Erythroblast (primary cell): ENCODE data around the gene GLTP.
A peak's percentile ranks its signal among the peaks of the same experiment; 100 is the strongest.
"Not testable (repeated sequence)": the region's sequence is repeated elsewhere in the genome, so short reads cannot be mapped to it uniquely, and the experiment has no call there.

Experiments used
- DNase-seq, 2 experiments: peaks; one replicate each; lab custom pipeline; 2025; lab: John Stamatoyannopoulos, UW
- GATA1 ChIP-seq: IDR thresholded peaks from 2 replicates; pipeline ENCODE4 v1.6.1; 2011; ENCODE audit warnings: low read depth, mild to moderate bottlenecking, control low read depth, low read length, moderate library complexity
- POLR2A ChIP-seq: IDR thresholded peaks from 2 replicates; pipeline ENCODE4 v1.6.1; 2011; ENCODE audit warnings: mild to moderate bottlenecking, low read length

The GLTP gene

GRCh38 chr12:109857715-109858114 is 22.6 kb downstream of the GLTP start:
- TF ChIP-seq GATA1: no peak
- no peak for TF ChIP-seq POLR2A

GRCh38 chr12:109855377-109855776 is 25.0 kb downstream of the GLTP start:
- TF ChIP-seq GATA1 (no peak), POLR2A (no peak)
- no peak for DNase-seq

More at GRCh38 chr12:109857715-109858114, 22.6 kb downstream of the GLTP start:
- no peak for DNase-seq

GRCh38 chr12:109850518-109850917 is 29.8 kb downstream of the GLTP start:
- DNase-seq: not testable (repeated sequence)

DNA sequence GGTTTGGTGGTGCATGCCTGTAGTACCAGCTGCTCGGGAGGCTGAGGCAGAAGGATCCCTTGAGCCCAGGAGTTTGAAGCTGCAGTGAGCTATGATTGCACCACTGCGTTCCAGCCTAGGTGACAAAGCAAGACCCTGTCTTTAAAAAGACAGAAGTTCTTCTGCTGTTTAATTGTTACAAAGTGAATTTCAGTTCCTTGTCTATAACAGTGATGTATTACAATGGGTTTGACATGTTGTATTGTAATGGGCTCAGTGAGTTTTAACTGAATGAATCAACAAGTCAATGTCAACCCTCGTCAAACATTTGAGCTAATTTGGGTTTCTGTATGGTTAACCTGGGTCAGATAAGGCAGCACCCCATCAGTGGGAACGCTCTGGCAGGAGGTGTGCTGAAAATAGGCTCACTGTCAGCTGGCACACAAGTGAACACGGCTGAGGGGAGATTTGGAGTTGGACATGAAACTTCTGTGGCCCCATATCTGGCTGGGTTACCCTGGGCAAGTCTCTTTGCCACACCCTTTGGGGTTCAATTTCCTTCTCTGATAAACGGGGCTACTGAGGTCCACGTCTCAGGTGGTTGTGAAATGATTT is 33.1 kb downstream of the GLTP start:
- DNase-seq: no peak

GRCh38 chr12:109845824-109846205 is 34.5 kb downstream of the GLTP start:
- TF ChIP-seq POLR2A (no peak), GATA1 (no peak)
- DNase-seq: no peak

More for the DNA sequence above, 33.1 kb downstream of the GLTP start:
- no peak for TF ChIP-seq POLR2A
- no peak for TF ChIP-seq GATA1

DNA sequence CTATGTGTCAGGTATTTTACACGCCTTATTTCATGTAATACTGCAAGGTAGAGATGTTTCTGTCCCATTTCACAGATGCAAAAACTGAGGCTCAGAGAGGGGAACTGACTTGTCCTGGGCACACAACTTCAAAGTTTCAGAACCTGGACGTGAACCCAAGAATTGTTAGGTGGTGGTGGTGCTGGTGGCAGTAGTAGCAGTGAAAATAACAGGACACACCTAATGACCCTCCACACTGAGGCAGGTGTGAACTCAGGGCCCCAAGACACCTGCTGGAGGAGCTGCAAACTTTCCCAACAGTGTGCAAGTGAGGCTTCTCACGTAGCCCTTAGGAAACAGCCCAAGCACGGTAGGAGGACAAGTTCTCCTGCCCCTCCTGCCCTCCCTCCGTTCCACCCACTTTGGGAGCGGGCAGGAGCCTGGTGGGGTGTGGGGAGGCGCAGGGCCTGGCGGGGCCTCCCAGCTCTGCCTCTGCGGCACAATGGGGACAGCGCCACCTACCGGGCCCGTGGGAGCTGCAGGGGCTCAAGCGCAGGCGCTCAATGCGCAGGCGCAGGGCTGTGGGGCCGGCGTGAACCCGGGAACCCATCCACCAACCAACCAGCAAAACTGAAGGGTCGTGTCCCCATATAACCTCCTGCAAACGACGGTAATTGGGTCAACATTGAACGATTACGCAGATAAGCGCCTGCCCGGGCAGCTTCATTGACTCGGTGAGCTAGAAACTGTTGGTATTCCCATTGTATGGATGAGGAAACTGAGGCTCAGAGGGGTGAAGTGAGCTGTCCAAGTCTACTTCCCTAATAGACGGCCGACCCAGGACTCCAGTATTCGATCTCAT is 35.1 kb downstream of the GLTP start:
- no peak for TF ChIP-seq POLR2A
- no peak for TF ChIP-seq GATA1
- peak; percentile 87 to 91 for DNase-seq

DNA sequence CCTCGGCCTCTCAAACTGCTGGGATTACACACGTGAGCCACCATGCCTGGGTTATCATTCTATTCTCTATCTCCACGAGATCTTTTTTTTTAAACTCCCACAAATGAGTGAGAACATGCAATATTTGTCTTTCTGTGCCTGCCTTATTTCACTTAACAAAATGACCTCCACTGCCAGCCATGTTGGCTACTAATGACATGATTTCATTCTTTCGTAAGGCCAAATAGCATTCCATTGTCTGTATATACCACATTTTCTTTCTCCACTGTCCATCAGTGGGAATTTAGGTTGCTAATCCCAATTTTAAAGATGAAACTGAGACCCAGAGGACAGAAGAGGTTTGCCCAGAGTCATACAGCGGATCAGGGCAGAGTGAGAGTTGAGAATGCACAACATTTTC is 36.2 kb downstream of the GLTP start:
- no peak for TF ChIP-seq POLR2A
- no peak for DNase-seq

- no peak for DNase-seq
Measured at GRCh38 chr12:109842021-109842420, 38.3 kb downstream of the GLTP start.

DNA sequence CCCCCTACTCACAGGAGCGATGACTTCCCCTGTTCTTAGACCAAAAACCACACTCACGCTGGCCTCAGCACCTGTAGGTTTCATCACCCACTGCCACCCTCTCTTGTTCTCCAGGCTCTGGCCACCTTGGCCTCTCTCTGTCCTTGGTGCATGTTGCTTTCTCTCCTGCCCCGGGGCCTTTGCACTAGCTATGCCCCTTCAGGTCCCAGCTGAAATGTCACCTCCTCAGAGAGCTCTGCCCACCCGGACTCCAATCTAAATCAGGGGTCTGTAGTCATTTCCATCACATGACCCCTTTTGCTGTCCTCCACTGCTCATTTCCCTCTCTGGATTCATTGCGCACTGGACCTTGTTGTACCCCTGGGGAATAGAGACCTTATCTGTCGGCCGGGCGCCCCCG is 39.0 kb downstream of the GLTP start:
- no peak for DNase-seq
- TF ChIP-seq POLR2A (no peak), GATA1 (no peak)

More at GRCh38 chr12:109842021-109842420, 38.3 kb downstream of the GLTP start:
- TF ChIP-seq POLR2A (no peak), GATA1 (no peak)

DNA sequence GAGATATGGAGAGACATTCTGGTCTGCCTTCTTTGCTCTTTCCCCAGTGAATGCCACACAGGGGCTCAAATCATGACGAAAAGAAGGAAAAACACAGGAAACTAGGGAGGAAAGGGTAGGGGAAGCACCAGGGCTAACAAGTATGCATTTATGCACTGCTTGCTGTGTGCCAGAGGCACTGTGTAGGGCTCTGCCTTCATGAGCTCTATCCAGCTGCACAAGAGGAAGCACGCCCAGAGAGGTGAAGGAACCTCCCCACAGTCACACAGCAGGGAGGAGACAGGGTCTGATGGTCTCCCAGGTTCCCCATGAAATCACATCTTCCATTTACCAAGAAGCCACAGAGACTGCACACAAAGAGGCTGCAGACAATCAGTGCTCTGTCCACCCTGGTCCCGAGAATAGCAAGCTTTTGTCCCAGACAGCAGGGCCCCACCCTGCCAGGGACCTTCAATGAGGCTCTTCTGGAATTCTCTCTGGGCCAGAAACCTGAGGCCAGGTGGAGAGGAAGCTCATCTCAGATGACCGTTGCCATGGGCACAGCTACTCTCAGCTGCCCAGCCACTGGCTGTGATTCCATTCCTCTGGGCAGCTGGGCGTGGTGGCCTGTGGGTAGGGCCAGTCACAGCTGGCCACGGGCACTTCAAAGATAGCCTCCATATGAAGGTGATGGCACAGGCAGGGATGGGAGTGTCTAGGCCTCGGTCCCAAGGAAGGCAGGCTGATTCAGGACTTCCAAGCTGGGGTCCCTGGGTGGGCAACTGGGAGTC is 39.9 kb downstream of the GLTP start:
- no peak for TF ChIP-seq POLR2A
- TF ChIP-seq GATA1: no peak
- DNase-seq: no peak

GRCh38 chr12:109839444-109839843 is 40.9 kb downstream of the GLTP start:
- TF ChIP-seq POLR2A (no peak), GATA1 (no peak)

DNA sequence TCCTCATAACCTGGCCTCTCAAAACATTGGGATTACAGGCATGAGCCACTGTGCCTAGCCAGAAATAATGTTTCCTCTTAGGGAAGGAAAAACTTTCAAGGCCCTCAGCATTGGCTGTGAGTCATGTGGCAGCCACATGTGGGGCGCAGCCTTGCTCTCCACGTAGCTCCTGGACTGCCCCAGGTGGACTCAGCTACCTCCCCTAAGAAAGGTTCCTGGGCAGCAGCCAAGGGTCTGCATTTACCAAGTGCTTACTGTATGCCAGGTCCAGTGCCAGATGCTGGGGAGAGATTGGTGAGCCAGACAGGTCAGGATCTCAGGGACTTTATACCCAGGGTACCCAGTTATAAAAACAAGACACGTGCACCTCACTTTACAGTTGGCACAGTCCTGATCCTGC is 43.4 kb downstream of the GLTP start:
- no peak for DNase-seq
- no peak for TF ChIP-seq GATA1
- TF ChIP-seq POLR2A: no peak

More at GRCh38 chr12:109839444-109839843, 40.9 kb downstream of the GLTP start:
- DNase-seq: no peak

- DNase-seq: no peak
- TF ChIP-seq POLR2A (no peak), GATA1 (no peak)
Measured at GRCh38 chr12:109835827-109836226, 44.5 kb downstream of the GLTP start.

DNA sequence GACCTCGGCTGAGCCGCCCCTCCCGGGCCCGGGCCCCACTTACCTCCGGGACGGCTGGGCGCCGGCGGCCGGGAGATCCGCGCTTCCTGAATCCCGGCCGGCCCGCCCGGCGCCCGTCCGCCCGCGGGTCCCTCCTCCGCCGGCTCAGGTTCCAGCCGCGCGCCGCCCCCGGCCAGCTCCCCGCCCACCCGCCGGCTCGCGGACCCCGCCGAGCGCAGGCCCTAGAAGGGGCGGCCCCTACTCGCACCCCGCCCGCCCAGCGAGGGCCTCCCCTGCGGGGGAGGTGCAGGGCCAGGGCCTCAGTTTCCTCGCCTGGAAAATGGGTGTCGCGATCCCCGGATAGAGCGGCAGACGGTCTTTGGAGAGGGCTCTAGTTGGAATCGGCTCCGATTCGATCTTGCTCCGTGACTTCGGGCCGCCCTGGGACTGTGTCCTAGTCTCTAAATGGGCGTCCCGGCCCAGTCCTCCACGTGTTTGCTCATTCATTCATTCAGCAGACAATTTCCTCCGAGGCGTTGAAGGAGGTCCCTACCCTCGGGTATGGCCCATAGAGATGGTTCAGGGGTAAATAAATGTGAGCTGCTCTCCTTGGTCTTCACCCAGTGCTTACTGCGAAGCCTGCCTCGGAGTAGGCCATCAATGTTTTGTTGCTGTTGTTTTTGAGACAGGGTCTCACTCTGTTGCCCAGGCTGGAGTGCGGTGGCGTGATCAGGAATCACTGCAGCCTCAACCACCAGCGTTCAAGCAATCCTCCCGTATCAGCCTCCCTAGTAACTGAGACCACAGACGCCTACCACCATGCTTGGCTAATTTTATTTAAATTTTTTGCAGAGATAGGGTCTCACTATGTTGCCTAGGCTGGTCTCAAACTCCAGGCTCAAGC is 46.8 kb downstream of the GLTP start, which contains the start of gene TRPV4:
Gene TRPV4, minus strand, starts transcription at position 92 of the 883 bp plus-strand sequence. CDS start 18,602 bp downstream, outside the sequence.
- TF ChIP-seq POLR2A (no peak), GATA1 (no peak)
- no peak for DNase-seq
